Body of pancreas (tissue), 4 donors: ENCODE measurements around the gene MTA3.

Source experiments
- CTCF ChIP-seq, 7 experiments: fragments of 450-650 bp in 4 of 7; fragments of 200-600 bp in 3 of 7; sonication (generic) in 3 of 7; IDR thresholded peaks; one replicate each; pipeline ENCODE4 v1.5.1; 2016 to 2019; ENCODE audit warnings: antibody characterized with exemption in 7 of 7
- POLR2A ChIP-seq, 3 donors: fragments of 450-650 bp; IDR thresholded peaks; one replicate each; pipeline ENCODE4 v1.6.1; 2016; ENCODE audit warnings: antibody characterized with exemption in 3 of 3, mild to moderate bottlenecking in 2 of 3

- TF ChIP-seq CTCF (IDR thresholded peaks at IDR 0.05), result no peak
- TF ChIP-seq POLR2A (IDR thresholded peaks at IDR 0.05), result no peak
Measured at GRCh38 chr2:42640261-42640660, 71.8 kb downstream of the MTA3 start.
